ENCODE measurements around the gene C20orf141.
"Not testable (repeated sequence)": the region's sequence is repeated elsewhere in the genome, so short reads cannot be mapped to it uniquely, and the experiment has no call there.

Gene C20orf141, protein sequence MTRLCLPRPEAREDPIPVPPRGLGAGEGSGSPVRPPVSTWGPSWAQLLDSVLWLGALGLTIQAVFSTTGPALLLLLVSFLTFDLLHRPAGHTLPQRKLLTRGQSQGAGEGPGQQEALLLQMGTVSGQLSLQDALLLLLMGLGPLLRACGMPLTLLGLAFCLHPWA

DNA sequence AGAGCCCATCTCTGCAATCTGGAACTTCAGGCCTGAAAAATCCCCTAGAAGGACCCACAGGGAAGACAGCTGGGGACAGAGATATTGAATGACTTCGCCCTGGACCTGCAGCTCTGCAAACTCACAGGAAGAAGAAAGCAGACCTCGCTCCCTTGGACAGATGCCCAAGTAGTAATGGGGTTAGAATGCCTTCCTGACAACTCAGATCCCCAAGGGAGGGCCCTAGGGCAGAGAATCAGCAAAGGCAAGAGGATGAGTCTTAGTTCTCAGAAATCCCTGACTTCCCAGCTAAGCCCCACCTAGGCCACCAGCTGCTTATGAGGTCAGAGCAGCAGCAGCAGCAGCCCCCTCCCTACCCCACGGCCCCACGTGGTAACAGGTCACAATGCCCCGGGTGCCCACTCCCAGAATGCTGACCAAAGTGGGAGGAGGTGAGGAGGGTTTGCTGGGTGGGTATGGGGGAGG is at the start of gene C20orf141:
C20orf141 (plus strand) TSS at position 401 of the 465 bp plus-strand sequence. CDS start 198 bp downstream, outside the sequence.
- ATAC-seq (ENCODE audit: low read depth) (no peak), DNase-seq (ENCODE audit: low spot score in 2 of 2) (no peak)
- H3K4me1 Mint-ChIP-seq, result no peaks in the 10 kb centered on the region
- H3K27me3 Mint-ChIP-seq, result peaks cover 30% of the 10 kb centered on the region
- no peak within 1 kb of the TSS for H3K27ac Mint-ChIP-seq
- no peaks in the 10 kb centered on the region for H3K36me3 Mint-ChIP-seq
- no peak within 1 kb of the TSS for H3K4me3 Mint-ChIP-seq
- peaks cover 5% of the 10 kb centered on the region for H3K9me3 Mint-ChIP-seq

DNA sequence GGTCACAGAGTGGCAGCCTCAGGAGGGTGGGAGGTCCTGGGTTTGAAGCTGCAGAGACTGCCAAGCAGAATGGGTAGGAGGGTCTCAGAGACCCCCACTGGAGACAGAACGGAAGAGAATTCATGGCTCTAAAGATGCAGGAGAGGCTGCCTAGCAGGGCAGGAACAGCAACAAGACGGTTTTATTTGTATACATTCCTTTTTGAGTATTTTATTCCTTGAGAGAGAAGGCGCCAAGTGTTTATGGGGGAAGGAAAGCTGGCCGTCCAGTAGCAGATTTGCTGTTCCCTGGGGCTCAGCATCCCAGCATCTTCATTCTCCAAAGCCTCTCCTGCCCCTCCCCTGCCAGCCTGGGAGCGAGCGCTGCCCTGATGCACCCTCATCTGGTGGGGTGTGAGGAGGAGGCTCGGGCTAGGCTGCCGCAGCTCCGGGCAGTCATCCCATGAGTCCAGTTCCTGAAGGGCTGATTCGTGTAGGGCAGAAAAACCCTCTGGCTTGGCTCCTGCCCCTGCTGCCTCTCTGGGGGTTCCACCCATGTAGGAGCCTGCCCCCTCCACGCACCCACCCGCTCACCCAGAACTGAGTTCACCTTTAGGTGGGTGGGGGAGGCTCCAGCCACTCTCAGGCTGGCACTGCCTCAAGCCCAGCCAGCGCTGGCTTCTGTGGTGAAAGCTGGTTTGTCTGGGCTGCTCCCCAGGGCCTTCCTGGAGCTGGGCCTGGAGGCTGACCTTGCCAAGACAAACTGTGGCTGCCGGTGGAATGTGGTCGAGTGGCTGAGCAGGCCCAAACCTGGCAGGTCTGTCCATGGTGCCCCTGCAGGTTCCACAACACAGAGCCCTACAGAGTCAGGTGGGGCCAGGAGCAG is 46.8 kb upstream of the C20orf141 start:
- H3K36me3 Mint-ChIP-seq, result no peaks in the 10 kb centered on the region
- no peaks in the 10 kb centered on the region for H3K4me1 Mint-ChIP-seq
- H3K27ac Mint-ChIP-seq, result no peak overlapping the region
- H3K9me3 Mint-ChIP-seq, result no peaks in the 10 kb centered on the region
- ATAC-seq (ENCODE audit: low read depth) (no peak), DNase-seq (ENCODE audit: low spot score in 2 of 2) (no peak)
- no peak overlapping the region for H3K4me3 Mint-ChIP-seq
- peaks cover 17% of the 10 kb centered on the region for H3K27me3 Mint-ChIP-seq

DNA sequence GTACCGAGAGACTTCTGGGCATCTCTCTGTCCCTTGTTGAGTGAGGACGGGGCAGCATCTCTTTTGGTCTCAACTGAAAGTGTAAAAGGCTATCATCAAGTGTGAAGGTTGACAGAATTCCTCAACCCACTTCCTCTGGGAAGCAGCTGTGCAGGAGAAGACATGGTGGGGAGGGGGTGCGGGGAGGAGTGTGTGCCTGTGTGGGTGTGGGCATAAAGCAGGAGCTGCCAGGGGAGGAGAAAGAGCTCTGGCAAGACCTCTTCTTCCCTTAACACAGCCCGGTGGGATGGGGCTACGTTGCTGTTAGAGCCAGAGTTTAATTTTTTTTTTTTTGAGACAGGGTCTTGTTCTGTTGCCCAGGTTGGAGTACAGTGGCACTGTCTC is 46.2 kb upstream of the C20orf141 start:
- Mint-ChIP-seq H3K27me3 (peaks cover 17% of the 10 kb centered on the region), H3K27ac (no peak overlapping the region), H3K36me3 (no peaks in the 10 kb centered on the region), H3K9me3 (no peaks in the 10 kb centered on the region), H3K4me3 (no peak overlapping the region), H3K4me1 (no peaks in the 10 kb centered on the region)
- DNase-seq (ENCODE audit: low spot score in 2 of 2), result no peak
- ATAC-seq (ENCODE audit: low read depth), result no peak

DNA sequence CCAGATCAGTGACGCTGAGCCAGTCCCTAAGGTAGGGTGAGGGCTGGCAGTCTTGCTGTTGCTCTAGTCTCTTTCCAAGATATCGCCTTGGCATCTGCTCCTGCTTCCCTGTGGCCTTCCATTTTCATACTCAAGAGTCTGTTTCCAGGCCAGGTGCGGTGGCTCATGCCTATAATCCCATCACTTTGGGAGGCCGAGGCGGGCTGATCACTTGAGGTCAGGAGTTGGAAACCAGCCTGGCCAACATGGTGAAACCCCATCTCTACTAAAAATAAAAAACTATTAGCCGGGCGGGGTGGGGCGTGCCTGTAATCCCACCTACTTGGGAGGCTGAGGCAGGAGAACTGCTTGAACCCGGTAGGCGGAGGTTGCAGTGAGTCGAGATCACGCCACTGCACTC is 44.7 kb upstream of the C20orf141 start:
- H3K27me3 Mint-ChIP-seq, result peaks cover 13% of the 10 kb centered on the region

DNA sequence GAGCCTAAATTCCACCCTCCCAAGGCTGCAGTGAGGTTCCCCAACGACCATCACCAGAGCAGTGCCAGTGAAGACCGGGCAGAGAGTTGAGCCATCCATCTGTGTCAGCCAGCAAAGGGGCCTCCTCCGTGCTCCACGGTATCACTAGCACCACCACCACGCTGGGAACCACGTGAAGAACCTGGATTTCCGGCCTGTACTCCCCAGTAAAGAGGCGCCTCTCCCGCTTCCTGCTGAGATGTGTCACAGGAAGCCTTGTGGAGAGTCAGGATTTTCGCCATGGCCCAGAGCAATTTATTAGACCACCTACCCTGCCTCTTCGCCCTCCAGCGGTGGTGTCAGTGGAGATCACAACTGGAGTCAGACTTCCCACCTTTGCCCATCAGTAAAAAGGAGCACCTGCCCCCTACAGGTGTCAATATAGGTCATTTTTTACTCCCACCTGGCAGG is 43.1 kb upstream of the C20orf141 start:
- no peaks in the 10 kb centered on the region for H3K9me3 Mint-ChIP-seq

More for the DNA sequence above, 44.7 kb upstream of the C20orf141 start:
- H3K4me3 Mint-ChIP-seq; H3K36me3 Mint-ChIP-seq; ATAC-seq (ENCODE audit: low read depth); H3K4me1 Mint-ChIP-seq; H3K9me3 Mint-ChIP-seq; H3K27ac Mint-ChIP-seq; DNase-seq (ENCODE audit: low spot score in 2 of 2): not testable (repeated sequence)

DNA sequence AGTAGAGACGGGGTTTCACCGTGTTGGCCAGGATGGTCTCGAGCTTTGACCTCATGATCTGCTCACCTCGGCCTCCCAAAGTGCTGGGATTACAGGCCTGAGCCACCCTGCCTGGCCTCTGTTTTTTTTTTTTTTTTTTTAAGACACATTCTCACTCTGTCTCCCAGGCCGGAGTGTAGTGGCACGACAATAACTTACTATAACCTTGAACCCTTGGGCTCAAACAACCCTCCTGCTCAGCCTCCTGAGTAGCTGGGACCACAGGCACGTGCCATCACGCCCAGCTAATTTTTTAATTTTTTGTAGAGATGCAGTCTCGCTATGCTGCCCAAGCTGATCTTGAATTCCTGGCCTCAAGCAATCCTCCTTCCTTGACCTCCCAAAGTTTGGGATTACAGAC is 41.0 kb upstream of the C20orf141 start:
- no peak overlapping the region for H3K4me3 Mint-ChIP-seq
- H3K36me3 Mint-ChIP-seq, result no peaks in the 10 kb centered on the region
- H3K27ac Mint-ChIP-seq, result no peak overlapping the region
- peaks cover 3% of the 10 kb centered on the region for H3K9me3 Mint-ChIP-seq
- ATAC-seq (ENCODE audit: low read depth) (no peak), DNase-seq (ENCODE audit: low spot score in 2 of 2) (no peak)
- H3K27me3 Mint-ChIP-seq, result peaks cover 8% of the 10 kb centered on the region
- H3K4me1 Mint-ChIP-seq, result no peaks in the 10 kb centered on the region

More for the DNA sequence above, 43.1 kb upstream of the C20orf141 start:
- Mint-ChIP-seq H3K27me3 (peaks cover 13% of the 10 kb centered on the region), H3K4me3 (no peak overlapping the region), H3K27ac (no peak overlapping the region), H3K4me1 (no peaks in the 10 kb centered on the region), H3K36me3 (no peaks in the 10 kb centered on the region)
- DNase-seq (ENCODE audit: low spot score in 2 of 2), result no peak
- no peak for ATAC-seq (ENCODE audit: low read depth)

DNA sequence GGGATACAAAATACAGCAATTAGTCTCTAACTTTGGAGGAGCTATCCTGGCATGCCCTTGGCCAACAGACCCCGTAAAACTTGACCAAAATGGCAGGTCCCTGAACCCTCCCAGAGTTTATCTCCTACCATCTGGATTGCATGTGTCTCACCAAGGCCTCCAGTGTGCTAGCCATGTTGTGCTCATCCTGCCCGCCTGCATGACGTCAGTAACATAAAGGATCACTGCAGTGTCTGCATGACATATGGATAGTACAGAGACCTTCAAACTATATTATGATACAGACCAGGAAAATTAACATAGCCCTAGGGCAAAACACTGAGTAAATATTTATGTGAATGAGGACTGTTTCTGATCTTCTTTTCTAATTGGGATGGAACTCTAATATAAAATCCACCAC is 39.6 kb upstream of the C20orf141 start:
- ATAC-seq (ENCODE audit: low read depth) (no peak), DNase-seq (ENCODE audit: low spot score in 2 of 2) (no peak)
- peaks cover 3% of the 10 kb centered on the region for H3K9me3 Mint-ChIP-seq
- no peaks in the 10 kb centered on the region for H3K4me1 Mint-ChIP-seq
- no peak overlapping the region for H3K4me3 Mint-ChIP-seq
- no peak overlapping the region for H3K27ac Mint-ChIP-seq
- no peaks in the 10 kb centered on the region for H3K36me3 Mint-ChIP-seq
- peaks cover 6% of the 10 kb centered on the region for H3K27me3 Mint-ChIP-seq

DNA sequence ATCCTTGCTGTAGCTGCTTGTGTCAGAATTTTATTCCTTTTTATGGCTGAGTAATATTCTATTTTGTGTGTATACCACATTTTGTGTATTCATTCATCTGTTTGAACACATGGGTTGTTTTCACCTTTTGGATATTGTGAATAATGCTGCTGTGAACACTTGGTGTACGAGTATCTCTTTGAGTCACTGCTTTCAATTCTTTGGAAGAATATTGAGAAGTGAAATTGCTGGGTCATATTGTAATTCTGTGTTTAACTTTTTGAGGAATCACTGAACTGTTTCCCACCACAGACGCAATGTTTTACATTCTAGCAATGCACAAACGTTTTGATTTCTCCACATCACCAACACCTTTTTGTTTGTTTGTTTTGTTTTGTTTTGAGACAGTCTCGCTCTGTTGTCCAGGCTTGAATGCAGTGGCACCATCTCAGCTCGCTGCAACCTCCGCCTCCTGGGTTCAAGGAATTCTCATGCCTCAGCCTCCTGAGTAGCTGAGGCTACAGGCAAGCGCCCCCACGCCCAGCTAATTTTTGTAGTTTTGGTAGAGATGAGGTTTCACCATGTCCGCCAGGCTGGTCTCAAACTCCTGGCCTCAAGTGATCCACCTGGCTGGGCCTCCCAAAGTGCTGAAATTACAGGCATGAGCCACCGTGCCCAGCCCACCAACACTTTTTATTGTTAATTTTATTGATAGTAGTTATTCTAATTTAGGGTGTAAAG is 36.0 kb upstream of the C20orf141 start:
- H3K27me3 Mint-ChIP-seq, result peaks cover 10% of the 10 kb centered on the region
- no peaks in the 10 kb centered on the region for H3K36me3 Mint-ChIP-seq
- H3K4me3 Mint-ChIP-seq, result no peak overlapping the region
- no peak for ATAC-seq (ENCODE audit: low read depth)
- H3K4me1 Mint-ChIP-seq, result no peaks in the 10 kb centered on the region
- H3K27ac Mint-ChIP-seq, result no peak overlapping the region
- peaks cover 3% of the 10 kb centered on the region for H3K9me3 Mint-ChIP-seq
- no peak for DNase-seq (ENCODE audit: low spot score in 2 of 2)

DNA sequence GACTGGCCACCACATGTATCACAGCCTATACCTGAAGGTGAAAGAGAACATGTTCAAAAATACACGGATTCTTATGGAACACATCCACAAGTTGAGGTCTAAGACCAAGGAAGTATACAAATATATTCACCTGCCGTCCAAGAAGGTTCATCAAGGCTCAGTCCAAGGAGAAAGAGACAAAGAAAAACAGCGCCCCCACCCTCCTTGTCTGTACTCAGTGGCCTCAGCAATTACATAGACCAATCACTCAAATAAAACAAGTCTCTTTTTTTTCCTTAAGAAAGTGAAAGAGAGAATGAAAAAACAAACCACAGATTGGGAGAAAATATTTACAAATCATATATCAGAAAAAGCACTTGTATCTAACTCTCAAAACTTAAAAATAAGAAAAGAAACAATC is 33.8 kb upstream of the C20orf141 start:
- Mint-ChIP-seq H3K4me3 (no peak overlapping the region), H3K27ac (no peak overlapping the region), H3K9me3 (peaks cover 3% of the 10 kb centered on the region), H3K4me1 (no peaks in the 10 kb centered on the region), H3K27me3 (peaks cover 11% of the 10 kb centered on the region), H3K36me3 (no peaks in the 10 kb centered on the region)
- no peak for DNase-seq (ENCODE audit: low spot score in 2 of 2)
- no peak for ATAC-seq (ENCODE audit: low read depth)

DNA sequence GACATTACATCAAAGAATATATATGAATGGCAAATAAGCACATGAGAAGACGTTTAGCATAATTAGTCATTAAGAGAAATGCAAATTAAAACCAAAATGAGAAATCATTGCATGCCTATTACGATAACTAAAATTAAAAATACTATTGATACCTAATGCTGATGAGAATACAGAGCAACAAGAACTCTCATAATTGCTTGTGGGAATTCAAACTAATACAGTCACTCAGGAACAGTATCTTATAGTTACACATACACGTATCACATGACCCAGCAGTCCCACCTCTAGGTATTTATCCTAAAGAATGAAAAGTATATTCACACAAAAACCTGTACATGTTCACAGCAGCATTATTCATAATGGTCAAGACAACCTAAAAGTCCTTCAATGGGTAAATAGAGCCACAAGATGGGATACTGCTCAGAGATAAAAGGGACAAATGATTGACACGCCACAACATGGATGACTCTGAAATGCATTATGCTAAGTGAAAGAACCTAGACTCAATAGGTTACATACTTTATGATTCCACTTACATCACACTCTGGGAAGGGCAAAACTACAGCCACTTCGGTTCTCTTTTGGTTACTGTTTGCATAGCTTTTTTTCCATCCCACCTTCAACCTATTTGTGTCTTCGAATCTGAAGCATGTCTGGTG is 30.8 kb upstream of the C20orf141 start:
- no peaks in the 10 kb centered on the region for H3K9me3 Mint-ChIP-seq
- no peaks in the 10 kb centered on the region for H3K4me1 Mint-ChIP-seq
- no peak overlapping the region for H3K4me3 Mint-ChIP-seq
- ATAC-seq (ENCODE audit: low read depth), result no peak
- H3K27ac Mint-ChIP-seq, result no peak overlapping the region
- peaks cover 13% of the 10 kb centered on the region for H3K27me3 Mint-ChIP-seq
- no peaks in the 10 kb centered on the region for H3K36me3 Mint-ChIP-seq
- no peak for DNase-seq (ENCODE audit: low spot score in 2 of 2)

DNA sequence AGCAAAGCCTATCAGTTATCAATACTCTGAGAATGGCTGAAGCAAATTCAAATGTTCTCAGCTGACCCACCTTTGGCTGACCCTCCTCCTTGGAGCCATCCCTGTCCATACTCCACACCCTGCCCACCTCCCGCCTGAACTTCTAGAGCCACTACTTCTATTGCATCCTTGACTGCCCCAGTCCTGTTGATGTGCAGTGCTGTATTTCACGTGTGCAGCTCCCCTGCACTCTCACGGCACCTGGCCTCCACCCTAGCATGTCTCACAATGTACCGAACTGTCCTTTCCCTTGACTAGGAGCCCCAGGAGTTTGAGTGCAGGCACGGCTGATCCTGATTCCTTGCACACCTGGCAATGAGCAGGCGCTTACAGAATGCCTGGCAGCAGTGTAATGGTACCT is 21.3 kb upstream of the C20orf141 start:
- Mint-ChIP-seq H3K27ac (no peak overlapping the region), H3K36me3 (no peaks in the 10 kb centered on the region), H3K9me3 (no peaks in the 10 kb centered on the region), H3K4me3 (no peak overlapping the region), H3K4me1 (no peaks in the 10 kb centered on the region), H3K27me3 (peaks cover 30% of the 10 kb centered on the region)
- no peak for ATAC-seq (ENCODE audit: low read depth)
- no peak for DNase-seq (ENCODE audit: low spot score in 2 of 2)

DNA sequence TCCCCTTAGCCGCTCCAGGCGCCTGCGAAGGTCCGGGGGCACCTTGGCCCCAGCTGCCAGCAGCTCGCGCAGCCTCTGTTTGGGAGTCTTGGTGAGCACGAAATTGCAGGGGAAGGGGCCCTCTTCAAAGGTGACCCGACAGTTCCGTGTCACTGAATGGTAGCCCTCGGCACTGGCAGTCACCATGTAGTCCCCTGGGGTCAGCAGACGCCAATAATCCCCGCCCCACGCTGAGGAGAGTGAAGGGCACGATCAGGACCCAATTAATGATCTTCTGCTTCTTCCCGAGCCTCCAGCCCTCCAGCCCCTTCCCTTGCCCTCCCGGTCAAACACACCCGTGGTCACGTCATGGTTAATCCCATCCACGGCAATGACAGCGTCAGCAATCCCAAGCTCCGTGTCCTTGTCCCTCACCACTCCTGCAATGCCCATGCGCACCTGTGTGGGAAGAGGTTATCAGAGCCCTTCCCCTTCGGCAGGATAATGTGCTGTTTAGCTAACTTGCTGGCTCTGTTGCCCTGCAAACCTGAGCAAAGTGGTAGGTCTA is 20.5 kb upstream of the C20orf141 start:
- Mint-ChIP-seq H3K4me3 (no peak overlapping the region), H3K4me1 (peaks cover 3% of the 10 kb centered on the region), H3K9me3 (no peaks in the 10 kb centered on the region), H3K27me3 (peaks cover 35% of the 10 kb centered on the region), H3K27ac (no peak overlapping the region), H3K36me3 (no peaks in the 10 kb centered on the region)
- DNase-seq (ENCODE audit: low spot score in 2 of 2) (no peak), ATAC-seq (ENCODE audit: low read depth) (no peak)

DNA sequence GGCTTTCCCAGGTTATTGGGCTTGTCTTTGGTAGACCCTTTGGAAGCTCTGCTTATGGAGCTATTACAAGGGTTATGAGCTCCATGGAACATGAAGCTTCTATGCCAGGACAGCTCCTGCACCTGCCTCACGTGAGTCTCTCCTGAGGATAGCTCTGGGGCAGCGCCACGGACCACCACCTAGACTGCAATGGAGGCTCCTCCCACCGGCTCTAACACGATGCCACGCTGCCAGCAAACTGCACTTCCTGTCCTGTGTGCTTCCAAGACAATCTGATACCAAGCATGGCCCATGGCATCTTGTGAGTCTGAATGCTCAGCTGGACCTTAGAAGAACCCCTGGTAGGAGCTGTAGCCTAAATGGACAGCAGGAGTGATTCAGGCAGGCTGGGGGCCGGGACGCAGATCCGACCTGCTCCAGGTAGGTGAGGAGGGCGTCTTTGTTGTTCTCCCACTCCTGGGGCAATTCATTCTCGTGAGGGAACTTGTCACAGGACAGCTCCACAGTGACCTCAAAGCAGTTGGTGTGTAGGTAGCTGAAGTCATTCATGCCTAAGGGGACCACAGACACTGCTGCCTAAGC is 19.8 kb upstream of the C20orf141 start:
- Mint-ChIP-seq H3K4me3 (no peak overlapping the region), H3K4me1 (peaks cover 9% of the 10 kb centered on the region), H3K9me3 (no peaks in the 10 kb centered on the region), H3K36me3 (no peaks in the 10 kb centered on the region), H3K27ac (no peak overlapping the region), H3K27me3 (peaks cover 41% of the 10 kb centered on the region)
- ATAC-seq (ENCODE audit: low read depth) (no peak), DNase-seq (ENCODE audit: low spot score in 2 of 2) (no peak)
